HPDE6-E6E7 (cell line): ENCODE measurements around the gene PHF2.

Experiments
- DNase-seq: peaks from one replicate; pipeline ENCODE4 v3.0.0; 2011; ENCODE audit warnings: missing footprints; ENCODE audit errors: extremely low spot score

The PHF2 gene

GRCh38 chr9:93601063-93601462 is 24.7 kb downstream of the PHF2 start:
- no peak for DNase-seq

GRCh38 chr9:93601666-93602065 is 25.3 kb downstream of the PHF2 start:
- DNase-seq: no peak

GRCh38 chr9:93603011-93603410 is 26.6 kb downstream of the PHF2 start:
- DNase-seq: no peak

- DNase-seq: no peak
These were observed 27.5 kb downstream of the PHF2 start for GRCh38 chr9:93603906-93604326.

GRCh38 chr9:93606187-93606586 is 29.8 kb downstream of the PHF2 start:
- no peak for DNase-seq

- DNase-seq: no peak
These were observed 33.8 kb downstream of the PHF2 start for GRCh38 chr9:93610206-93610605.

GRCh38 chr9:93612052-93612795 is 35.8 kb downstream of the PHF2 start:
- DNase-seq: no peak

- no peak for DNase-seq
These were observed 36.4 kb downstream of the PHF2 start for GRCh38 chr9:93612796-93613154.

GRCh38 chr9:93613174-93613573 is 36.8 kb downstream of the PHF2 start:
- DNase-seq: no peak

GRCh38 chr9:93613791-93614190 is 37.4 kb downstream of the PHF2 start:
- DNase-seq: no peak

- no peak for DNase-seq
These were observed 38.6 kb downstream of the PHF2 start for GRCh38 chr9:93614830-93615468.

GRCh38 chr9:93616044-93616443 is 39.7 kb downstream of the PHF2 start:
- DNase-seq: no peak

GRCh38 chr9:93617273-93617672 is 40.9 kb downstream of the PHF2 start:
- DNase-seq: no peak

GRCh38 chr9:93619272-93619775 is 42.9 kb downstream of the PHF2 start:
- DNase-seq: no peak

GRCh38 chr9:93620041-93620506 is 43.7 kb downstream of the PHF2 start:
- DNase-seq: no peak

GRCh38 chr9:93620881-93621820 is 44.8 kb downstream of the PHF2 start:
- no peak for DNase-seq

GRCh38 chr9:93621922-93622321 is 45.5 kb downstream of the PHF2 start:
- no peak for DNase-seq

GRCh38 chr9:93622691-93623090 is 46.3 kb downstream of the PHF2 start:
- DNase-seq: no peak

- no peak for DNase-seq
These were observed 47.4 kb downstream of the PHF2 start for GRCh38 chr9:93623753-93624152.

- no peak for DNase-seq
These were observed 48.0 kb downstream of the PHF2 start for GRCh38 chr9:93624431-93624834.

- no peak for DNase-seq
These were observed 48.6 kb downstream of the PHF2 start for GRCh38 chr9:93624977-93625376.

GRCh38 chr9:93629920-93630319 is 53.5 kb downstream of the PHF2 start:
- no peak for DNase-seq
